ENCODE measurements around the gene RPS6KB2. TPM values are rescaled to one million over a fixed set of nuclear protein-coding genes. Genes with fewer than 3 reads are reported as not detected.

RPS6KB2 gene
- total RNA-seq, 1 donor from 2014 or later, result 40.0 TPM

DNA sequence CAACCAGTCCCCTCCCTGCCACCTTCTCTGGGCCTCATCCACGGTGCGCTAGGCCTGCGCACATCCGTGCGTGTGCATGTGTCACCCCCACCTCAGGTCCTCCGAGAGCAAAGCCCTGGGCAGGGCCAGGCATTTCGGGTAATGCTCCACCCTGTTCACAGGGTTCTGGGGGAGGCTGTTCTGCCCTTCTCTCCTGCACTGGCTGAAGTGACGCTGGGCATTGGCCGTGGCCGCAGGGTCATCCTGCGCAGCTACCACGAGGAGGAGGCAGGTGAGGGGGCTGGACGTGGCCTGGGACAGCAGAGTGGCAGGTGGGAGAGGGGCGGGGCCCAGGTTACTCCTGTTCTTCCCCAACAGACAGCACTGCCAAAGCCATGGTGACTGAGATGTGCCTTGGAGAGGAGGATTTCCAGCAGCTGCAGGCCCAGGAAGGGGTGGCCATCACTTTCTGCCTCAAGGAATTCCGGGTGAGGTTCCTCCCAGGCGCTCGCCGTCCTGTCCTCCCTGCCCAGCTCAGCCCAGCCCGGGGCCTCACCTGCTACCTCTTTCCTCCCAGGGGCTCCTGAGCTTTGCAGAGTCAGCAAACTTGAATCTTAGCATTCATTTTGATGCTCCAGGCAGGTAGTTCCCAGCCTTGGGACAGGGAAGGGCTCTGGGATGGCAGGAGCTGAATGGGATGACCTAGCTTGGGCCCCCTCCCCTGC lies 32.6 kb upstream of the RPS6KB2 start:
- no peak overlapping the region for H3K4me3 ChIP-seq
- no peaks in the 10 kb centered on the region for H3K9me3 ChIP-seq
- no peak overlapping the region for H3K27ac ChIP-seq
- intact Hi-C loops (cut with DNase I), result no loop called here
- no peak for ATAC-seq
- TF ChIP-seq, protein P1, sequence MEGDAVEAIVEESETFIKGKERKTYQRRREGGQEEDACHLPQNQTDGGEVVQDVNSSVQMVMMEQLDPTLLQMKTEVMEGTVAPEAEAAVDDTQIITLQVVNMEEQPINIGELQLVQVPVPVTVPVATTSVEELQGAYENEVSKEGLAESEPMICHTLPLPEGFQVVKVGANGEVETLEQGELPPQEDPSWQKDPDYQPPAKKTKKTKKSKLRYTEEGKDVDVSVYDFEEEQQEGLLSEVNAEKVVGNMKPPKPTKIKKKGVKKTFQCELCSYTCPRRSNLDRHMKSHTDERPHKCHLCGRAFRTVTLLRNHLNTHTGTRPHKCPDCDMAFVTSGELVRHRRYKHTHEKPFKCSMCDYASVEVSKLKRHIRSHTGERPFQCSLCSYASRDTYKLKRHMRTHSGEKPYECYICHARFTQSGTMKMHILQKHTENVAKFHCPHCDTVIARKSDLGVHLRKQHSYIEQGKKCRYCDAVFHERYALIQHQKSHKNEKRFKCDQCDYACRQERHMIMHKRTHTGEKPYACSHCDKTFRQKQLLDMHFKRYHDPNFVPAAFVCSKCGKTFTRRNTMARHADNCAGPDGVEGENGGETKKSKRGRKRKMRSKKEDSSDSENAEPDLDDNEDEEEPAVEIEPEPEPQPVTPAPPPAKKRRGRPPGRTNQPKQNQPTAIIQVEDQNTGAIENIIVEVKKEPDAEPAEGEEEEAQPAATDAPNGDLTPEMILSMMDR (IDR thresholded peaks at IDR 0.05), result no peak
- H3K27me3 ChIP-seq, result no peaks in the 10 kb centered on the region
- H3K36me3 ChIP-seq, result peaks cover 55% of the 10 kb centered on the region
- DNase-seq, result no peak
- peaks cover 35% of the 10 kb centered on the region for H3K4me1 ChIP-seq

DNA sequence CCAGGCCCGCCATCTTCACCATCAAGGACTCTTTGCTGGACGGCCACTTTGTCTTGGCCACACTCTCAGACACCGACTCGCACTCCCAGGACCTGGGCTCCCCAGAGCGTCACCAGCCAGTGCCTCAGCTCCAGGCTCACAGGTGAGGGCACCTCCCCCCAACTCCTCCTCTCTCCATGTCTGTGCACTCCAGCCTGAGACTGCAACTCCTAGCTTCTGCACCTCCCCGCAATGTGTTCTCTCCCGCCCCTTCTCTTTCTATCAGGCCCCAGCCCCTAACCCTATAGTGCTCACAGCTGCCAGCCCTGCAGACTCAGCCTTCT lies 32.1 kb upstream of the RPS6KB2 start:
- no peak for DNase-seq
- H3K36me3 ChIP-seq, result peaks cover 55% of the 10 kb centered on the region
- intact Hi-C loops (cut with DNase I), result no loop called here

DNA sequence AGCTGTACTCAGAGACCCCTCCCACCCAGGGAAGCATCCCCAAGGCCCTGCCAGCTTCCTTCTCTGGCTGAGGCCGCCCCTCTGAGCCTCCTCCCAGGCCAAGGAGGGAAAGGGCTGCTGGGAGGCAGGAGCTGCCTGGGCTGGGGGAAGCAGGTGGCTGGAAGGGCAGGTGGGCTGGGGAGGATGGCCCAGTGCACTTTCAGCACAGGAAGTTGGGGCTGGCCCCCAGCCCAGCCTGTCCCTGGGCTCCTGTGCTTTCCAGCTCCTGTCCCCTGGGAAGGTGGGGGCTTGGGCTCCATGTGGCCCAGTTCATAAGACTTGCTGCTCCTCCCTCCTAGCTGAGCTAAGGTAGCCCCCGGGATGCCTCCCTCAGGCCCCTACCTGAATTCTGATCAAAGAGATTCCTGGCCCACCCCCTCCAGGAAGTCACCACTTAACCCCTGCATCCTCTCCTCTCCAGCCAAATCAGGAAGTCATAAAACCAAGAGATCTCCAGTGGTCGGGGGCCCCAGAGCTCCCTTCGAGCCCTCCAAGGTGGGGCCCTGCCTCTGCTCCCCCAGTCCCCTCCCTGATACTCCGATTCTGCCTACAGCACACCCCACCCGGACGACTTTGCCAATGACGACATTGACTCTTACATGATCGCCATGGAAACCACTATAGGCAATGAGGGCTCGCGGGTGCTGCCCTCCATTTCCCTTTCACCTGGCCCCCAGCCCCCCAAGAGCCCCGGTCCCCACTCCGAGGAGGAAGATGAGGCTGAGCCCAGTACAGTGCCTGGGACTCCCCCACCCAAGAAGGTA lies 31.5 kb upstream of the RPS6KB2 start:
- DNase-seq (no peak), ATAC-seq (no peak)
- TF ChIP-seq, protein P1 (IDR thresholded peaks at IDR 0.05), result no peak
- Histone ChIP-seq H3K27me3 (no peaks in the 10 kb centered on the region), H3K4me3 (no peak overlapping the region), H3K36me3 (peaks cover 55% of the 10 kb centered on the region), H3K27ac (no peak overlapping the region), H3K9me3 (no peaks in the 10 kb centered on the region), H3K4me1 (peaks cover 32% of the 10 kb centered on the region)
- intact Hi-C loops (cut with DNase I), result no loop called here

More for the DNA sequence above, 32.1 kb upstream of the RPS6KB2 start:
- Histone ChIP-seq H3K27me3 (no peaks in the 10 kb centered on the region), H3K9me3 (no peaks in the 10 kb centered on the region), H3K4me1 (peaks cover 32% of the 10 kb centered on the region), H3K4me3 (no peak overlapping the region), H3K27ac (no peak overlapping the region)
- no peak for ATAC-seq
- TF ChIP-seq, protein P1 (IDR thresholded peaks at IDR 0.05), result no peak

DNA sequence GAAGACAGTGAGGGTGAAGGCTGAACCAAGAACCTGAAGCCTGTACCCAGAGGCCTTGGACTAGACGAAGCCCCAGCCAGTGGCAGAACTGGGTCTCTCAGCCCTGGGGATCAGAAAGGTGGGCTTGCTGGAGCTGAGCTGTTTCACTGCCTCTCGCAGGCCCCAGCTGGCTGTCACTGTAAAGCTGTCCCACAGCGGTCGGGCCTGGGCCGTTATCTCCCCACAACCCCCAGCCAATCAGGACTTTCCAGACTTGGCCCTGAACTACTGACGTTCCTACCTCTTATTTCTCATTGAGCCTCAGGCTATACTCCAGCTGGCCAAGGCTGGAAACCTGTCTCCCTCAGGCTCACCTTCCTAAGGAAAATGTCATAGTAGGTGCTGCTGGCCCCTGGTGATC lies 30.8 kb upstream of the RPS6KB2 start:
- Histone ChIP-seq H3K4me1 (peaks cover 34% of the 10 kb centered on the region), H3K9me3 (no peaks in the 10 kb centered on the region), H3K27me3 (no peaks in the 10 kb centered on the region), H3K27ac (no peak overlapping the region), H3K36me3 (peaks cover 55% of the 10 kb centered on the region), H3K4me3 (no peak overlapping the region)
- DNase-seq (no peak), ATAC-seq (no peak)
- TF ChIP-seq, protein P1 (IDR thresholded peaks at IDR 0.05), result no peak
- intact Hi-C loops (cut with DNase I), result no loop called here

DNA sequence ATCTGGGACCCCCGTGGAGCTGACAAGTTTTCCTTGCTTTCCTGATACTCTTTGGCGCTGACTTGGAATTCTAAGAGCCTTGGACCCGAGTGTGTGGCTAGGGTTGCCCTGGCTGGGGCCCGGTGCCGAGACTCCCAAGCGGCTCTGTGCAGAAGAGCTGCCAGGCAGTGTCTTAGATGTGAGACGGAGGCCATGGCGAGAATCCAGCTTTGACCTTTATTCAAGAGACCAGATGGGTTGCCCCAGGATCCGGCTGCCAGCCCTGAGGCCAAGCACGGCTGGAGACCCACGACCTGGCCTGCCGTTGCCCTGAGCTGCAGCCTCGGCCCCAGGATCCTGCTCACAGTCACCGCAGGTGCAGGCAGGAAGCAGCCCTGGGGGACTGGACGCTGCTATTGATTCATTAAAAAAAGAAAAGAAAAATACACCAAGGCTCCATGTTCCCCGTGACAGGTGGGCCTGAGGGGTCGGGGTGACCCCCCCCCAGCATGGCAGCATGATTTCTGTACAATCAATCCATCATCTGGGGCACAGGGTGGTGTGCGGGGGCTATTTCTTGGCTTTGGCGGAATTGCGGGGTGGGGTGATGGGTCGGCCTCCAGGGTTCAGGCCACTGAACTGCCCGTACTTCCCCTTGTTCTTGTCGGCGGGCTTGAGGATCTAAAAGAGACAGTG lies 30.2 kb upstream of the RPS6KB2 start:
- TF ChIP-seq, protein P1 (IDR thresholded peaks at IDR 0.05), result no peak
- no peak for ATAC-seq
- Histone ChIP-seq H3K9me3 (no peaks in the 10 kb centered on the region), H3K4me1 (peaks cover 35% of the 10 kb centered on the region), H3K27me3 (no peaks in the 10 kb centered on the region), H3K27ac (no peak overlapping the region), H3K4me3 (no peak overlapping the region), H3K36me3 (peaks cover 55% of the 10 kb centered on the region)
- DNase-seq, result no peak
- intact Hi-C loops (cut with DNase I), result no loop called here
